Mesendoderm (in vitro differentiated cells): ENCODE measurements around the gene SART3.

ENCODE experiments used
- DNase-seq: peaks from one replicate; pipeline ENCODE4 v3.0.0; 2013
- H2AK5ac ChIP-seq: 2 replicates; pipeline ENCODE4 v1.6.1; 2013; ENCODE audit warnings: low read length, inconsistent platforms
- H2BK120ac ChIP-seq: 2 replicates; pipeline ENCODE4 v1.6.1; 2013; ENCODE audit warnings: low read depth, mild to moderate bottlenecking, low read length, moderate library complexity, mixed read lengths
- H2BK15ac ChIP-seq: replicated peaks from 2 replicates; pipeline ENCODE4 v1.6.1; 2013; ENCODE audit warnings: low read depth, mild to moderate bottlenecking, moderate library complexity
- H2BK5ac ChIP-seq: 2 replicates; pipeline ENCODE4 v1.6.1; 2013; ENCODE audit warnings: low read length, inconsistent platforms
- H3K18ac ChIP-seq: 2 replicates; pipeline ENCODE4 v1.6.1; 2013; ENCODE audit warnings: mild to moderate bottlenecking, low read length, mixed read lengths
- H3K23ac ChIP-seq: one replicate; pipeline ENCODE4 v1.6.1; 2013; ENCODE audit warnings: low read length
- H3K27ac ChIP-seq: 2 replicates; pipeline ENCODE4 v1.5.1; 2013; ENCODE audit warnings: low read depth, mild to moderate bottlenecking, inconsistent platforms, low read length, moderate library complexity
- H3K27me3 ChIP-seq: 2 replicates; pipeline ENCODE4 v1.6.1; 2013; ENCODE audit warnings: low read length, control low read depth, mild to moderate bottlenecking, inconsistent platforms; ENCODE audit not compliant: insufficient read depth, poor library complexity
- H3K36me3 ChIP-seq: 2 replicates; pipeline ENCODE4 v1.6.1; 2013; ENCODE audit warnings: low read length, inconsistent platforms; ENCODE audit not compliant: control insufficient read depth, insufficient read depth
- H3K4ac ChIP-seq: one replicate; pipeline ENCODE4 v1.6.1; 2013; ENCODE audit warnings: low read depth, mild to moderate bottlenecking, low read length, moderate library complexity
- H3K4me1 ChIP-seq: 2 replicates; pipeline ENCODE4 v1.6.1; 2013; ENCODE audit warnings: low read depth, low read length, inconsistent platforms; ENCODE audit not compliant: control insufficient read depth
- H3K4me2 ChIP-seq: 2 replicates; pipeline ENCODE4 v1.6.1; 2013; ENCODE audit warnings: low read length
- H3K4me3 ChIP-seq: 2 replicates; pipeline ENCODE4 v1.5.1; 2013; ENCODE audit warnings: mild to moderate bottlenecking, low read length
- H3K56ac ChIP-seq: one replicate; pipeline ENCODE4 v1.6.1; 2013; ENCODE audit warnings: low read length
- H3K79me1 ChIP-seq: 2 replicates; pipeline ENCODE4 v1.6.1; 2013; ENCODE audit warnings: low read length, inconsistent platforms
- H3K79me2 ChIP-seq: 2 replicates; pipeline ENCODE4 v1.6.1; 2013; ENCODE audit warnings: mild to moderate bottlenecking, low read length; ENCODE audit not compliant: control insufficient read depth, insufficient read depth
- H3K9ac ChIP-seq: 2 replicates; pipeline ENCODE4 v1.6.1; 2013; ENCODE audit warnings: low read length, inconsistent platforms
- H4K5ac ChIP-seq: one replicate; pipeline ENCODE4 v1.6.1; 2013; ENCODE audit warnings: low read length
- H4K8ac ChIP-seq: one replicate; pipeline ENCODE4 v1.6.1; 2013; ENCODE audit warnings: low read depth, mild to moderate bottlenecking, control low read depth, low read length, moderate library complexity
- WGBS: extraction: QIAGEN DNeasy Blood & Tissue Kit; methylation state at CpG from one replicate; pipeline ENCODE4 v1.1.7; 2013; ENCODE audit warnings: low lambda C conversion rate, missing lambda C conversion rate; ENCODE audit not compliant: insufficient coverage; ENCODE audit errors: extremely low coverage; 5-methylcytosine and 5-hydroxymethylcytosine counted together

SART3 gene

GRCh38 chr12:108510836-108511235, 50.1 kb downstream of the SART3 start:
- H3K79me1 ChIP-seq: peaks cover 2% of the 10 kb centered on the region
- no peaks in the 10 kb centered on the region for H3K27me3 ChIP-seq
- no peak overlapping the region for H3K27ac ChIP-seq
- no peaks in the 10 kb centered on the region for H3K36me3 ChIP-seq
- H4K5ac ChIP-seq: no peak overlapping the region
- no peak overlapping the region for H3K4me2 ChIP-seq
- H2BK120ac ChIP-seq: no peak overlapping the region
- H3K18ac ChIP-seq: no peak overlapping the region
- H3K4me1 ChIP-seq: no peaks in the 10 kb centered on the region
- WGBS: no CpG with 5 or more reads among the region's 2 CpGs
- no peak overlapping the region for H3K4ac ChIP-seq
- no peak overlapping the region for H3K9ac ChIP-seq
- no peak overlapping the region for H4K8ac ChIP-seq
- H3K79me2 ChIP-seq: no peaks in the 10 kb centered on the region
- H3K23ac ChIP-seq: no peak overlapping the region
- H2BK5ac ChIP-seq: no peak overlapping the region
- DNase-seq: no peak
- no peak overlapping the region for H3K4me3 ChIP-seq
- no peak overlapping the region for H3K56ac ChIP-seq
- H2BK15ac ChIP-seq: no peak overlapping the region
- no peak overlapping the region for H2AK5ac ChIP-seq

- Histone ChIP-seq H3K23ac (no peak overlapping the region), H3K18ac (no peak overlapping the region), H2BK5ac (no peak overlapping the region), H2AK5ac (no peak overlapping the region), H3K79me2 (no peaks in the 10 kb centered on the region), H3K79me1 (no peaks in the 10 kb centered on the region), H3K27ac (no peak overlapping the region), H3K4ac (no peak overlapping the region), H3K56ac (no peak overlapping the region), H2BK15ac (no peak overlapping the region), H4K5ac (no peak overlapping the region), H2BK120ac (no peak overlapping the region), H3K36me3 (no peaks in the 10 kb centered on the region), H3K27me3 (no peaks in the 10 kb centered on the region), H4K8ac (no peak overlapping the region), H3K4me1 (no peaks in the 10 kb centered on the region), H3K4me3 (no peak overlapping the region), H3K9ac (no peak overlapping the region), H3K4me2 (no peak overlapping the region)
- no CpG with 5 or more reads among the region's 1 CpG for WGBS
- no peak for DNase-seq
Observed at GRCh38 chr12:108509806-108510205, 51.2 kb downstream of the SART3 start.

GRCh38 chr12:108507971-108508642, 52.9 kb downstream of the SART3 start:
- Histone ChIP-seq H3K79me2 (no peaks in the 10 kb centered on the region), H3K27ac (no peak overlapping the region), H3K56ac (no peak overlapping the region), H4K5ac (no peak overlapping the region), H3K27me3 (no peaks in the 10 kb centered on the region), H4K8ac (no peak overlapping the region), H3K18ac (no peak overlapping the region), H3K36me3 (no peaks in the 10 kb centered on the region), H3K79me1 (no peaks in the 10 kb centered on the region), H3K23ac (no peak overlapping the region), H2BK15ac (no peak overlapping the region), H2BK5ac (no peak overlapping the region), H3K9ac (no peak overlapping the region), H2AK5ac (no peak overlapping the region), H3K4me2 (no peak overlapping the region), H2BK120ac (no peak overlapping the region), H3K4ac (no peak overlapping the region), H3K4me3 (no peak overlapping the region), H3K4me1 (no peaks in the 10 kb centered on the region)
- DNase-seq: no peak
- WGBS: no CpG with 5 or more reads among the region's 3 CpGs

- H3K27ac ChIP-seq: no peak overlapping the region
- no peak overlapping the region for H3K9ac ChIP-seq
- no peak overlapping the region for H2BK15ac ChIP-seq
- no peaks in the 10 kb centered on the region for H3K79me2 ChIP-seq
- H2BK120ac ChIP-seq: no peak overlapping the region
- no peaks in the 10 kb centered on the region for H3K79me1 ChIP-seq
- H3K4ac ChIP-seq: no peak overlapping the region
- no peaks in the 10 kb centered on the region for H3K4me1 ChIP-seq
- no peak overlapping the region for H4K8ac ChIP-seq
- no peak overlapping the region for H3K56ac ChIP-seq
- DNase-seq: no peak
- WGBS: no CpG with 5 or more reads among the region's 7 CpGs
- no peak overlapping the region for H4K5ac ChIP-seq
- H3K27me3 ChIP-seq: no peaks in the 10 kb centered on the region
- no peak overlapping the region for H3K18ac ChIP-seq
- no peak overlapping the region for H2AK5ac ChIP-seq
- H2BK5ac ChIP-seq: no peak overlapping the region
- H3K23ac ChIP-seq: no peak overlapping the region
- no peaks in the 10 kb centered on the region for H3K36me3 ChIP-seq
- no peak overlapping the region for H3K4me2 ChIP-seq
- no peak overlapping the region for H3K4me3 ChIP-seq
Observed at GRCh38 chr12:108505129-108505528, 55.8 kb downstream of the SART3 start.

- Histone ChIP-seq H3K23ac (no peak overlapping the region), H4K8ac (no peak overlapping the region), H3K9ac (no peak overlapping the region), H3K4me3 (no peak overlapping the region), H3K56ac (no peak overlapping the region), H2BK5ac (no peak overlapping the region), H3K27ac (no peak overlapping the region), H3K4me2 (no peak overlapping the region), H3K18ac (no peak overlapping the region), H4K5ac (no peak overlapping the region), H2AK5ac (no peak overlapping the region), H3K79me1 (no peaks in the 10 kb centered on the region), H2BK120ac (no peak overlapping the region), H3K79me2 (no peaks in the 10 kb centered on the region), H2BK15ac (no peak overlapping the region), H3K4me1 (no peaks in the 10 kb centered on the region), H3K27me3 (no peaks in the 10 kb centered on the region), H3K36me3 (no peaks in the 10 kb centered on the region), H3K4ac (no peak overlapping the region)
- DNase-seq: no peak
- no CpG with 5 or more reads among the region's 2 CpGs for WGBS
Observed at GRCh38 chr12:108502922-108503321, 58.1 kb downstream of the SART3 start.

- no peak overlapping the region for H3K18ac ChIP-seq
- no peak overlapping the region for H2BK5ac ChIP-seq
- no peak overlapping the region for H3K4me3 ChIP-seq
- no peaks in the 10 kb centered on the region for H3K79me1 ChIP-seq
- H3K9ac ChIP-seq: no peak overlapping the region
- no peaks in the 10 kb centered on the region for H3K79me2 ChIP-seq
- H3K4me1 ChIP-seq: no peaks in the 10 kb centered on the region
- H3K56ac ChIP-seq: no peak overlapping the region
- H4K8ac ChIP-seq: no peak overlapping the region
- H4K5ac ChIP-seq: no peak overlapping the region
- H3K36me3 ChIP-seq: no peaks in the 10 kb centered on the region
- DNase-seq: no peak
- H3K27me3 ChIP-seq: no peaks in the 10 kb centered on the region
- H3K4ac ChIP-seq: no peak overlapping the region
- WGBS: no CpG with 5 or more reads among the region's 11 CpGs
- H2AK5ac ChIP-seq: no peak overlapping the region
- H3K27ac ChIP-seq: no peak overlapping the region
- no peak overlapping the region for H2BK120ac ChIP-seq
- H3K23ac ChIP-seq: no peak overlapping the region
- H3K4me2 ChIP-seq: no peak overlapping the region
- H2BK15ac ChIP-seq: no peak overlapping the region
Observed at GRCh38 chr12:108498136-108498535, 62.8 kb downstream of the SART3 start.
